Gastroesophageal sphincter (tissue), 3 donors: ENCODE results near the gene UTP20.

Experiments used
- CTCF ChIP-seq, 4 experiments: fragments of 200-600 bp in 2 of 4; fragments of 450-650 bp in 2 of 4; sonication (generic) in 1 of 4; IDR thresholded peaks; one replicate each; pipeline ENCODE4 v1.5.1; 2017 to 2019; ENCODE audit warnings: antibody characterized with exemption in 4 of 4, mild to moderate bottlenecking in 2 of 4, moderate library complexity in 2 of 4
- POLR2A ChIP-seq, 2 donors: fragments of 450-650 bp; IDR thresholded peaks; one replicate each; pipeline ENCODE4 v1.6.1; 2017; ENCODE audit warnings: antibody characterized with exemption in 2 of 2, mild to moderate bottlenecking in 2 of 2, moderate library complexity in 1 of 2
- POLR2AphosphoS5 ChIP-seq: sonication (generic); formaldehyde crosslinking; IDR thresholded peaks from one replicate; pipeline ENCODE4 v1.6.1; 2017; ENCODE audit warnings: antibody characterized with exemption

GRCh38 chr12:101276433-101276832 is 3.5 kb upstream of the UTP20 start:
- TF ChIP-seq CTCF (IDR thresholded peaks at IDR 0.05) (no peak), POLR2A (IDR thresholded peaks at IDR 0.05) (no peak), POLR2AphosphoS5 (no peak)
